ENCODE measurements around the gene CCT6B.
A peak's percentile ranks its signal among the peaks of the same experiment; 100 is the strongest.
"Not testable (repeated sequence)": the region's sequence is repeated elsewhere in the genome, so short reads cannot be mapped to it uniquely, and the experiment has no call there.

Gene CCT6B, protein sequence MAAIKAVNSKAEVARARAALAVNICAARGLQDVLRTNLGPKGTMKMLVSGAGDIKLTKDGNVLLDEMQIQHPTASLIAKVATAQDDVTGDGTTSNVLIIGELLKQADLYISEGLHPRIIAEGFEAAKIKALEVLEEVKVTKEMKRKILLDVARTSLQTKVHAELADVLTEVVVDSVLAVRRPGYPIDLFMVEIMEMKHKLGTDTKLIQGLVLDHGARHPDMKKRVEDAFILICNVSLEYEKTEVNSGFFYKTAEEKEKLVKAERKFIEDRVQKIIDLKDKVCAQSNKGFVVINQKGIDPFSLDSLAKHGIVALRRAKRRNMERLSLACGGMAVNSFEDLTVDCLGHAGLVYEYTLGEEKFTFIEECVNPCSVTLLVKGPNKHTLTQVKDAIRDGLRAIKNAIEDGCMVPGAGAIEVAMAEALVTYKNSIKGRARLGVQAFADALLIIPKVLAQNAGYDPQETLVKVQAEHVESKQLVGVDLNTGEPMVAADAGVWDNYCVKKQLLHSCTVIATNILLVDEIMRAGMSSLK

GRCh38 chr17:34961093-34961911 is at the start of gene CCT6B, which contains the start of gene ZNF830:
Gene CCT6B (minus strand): TSS chr17:34961460. CDS start chr17:34961393, 67 bp downstream.
Gene ZNF830 (plus strand): TSS chr17:34961540. CDS start chr17:34961567, 27 bp downstream.
- peak; percentile 91 for DNase-seq

DNA sequence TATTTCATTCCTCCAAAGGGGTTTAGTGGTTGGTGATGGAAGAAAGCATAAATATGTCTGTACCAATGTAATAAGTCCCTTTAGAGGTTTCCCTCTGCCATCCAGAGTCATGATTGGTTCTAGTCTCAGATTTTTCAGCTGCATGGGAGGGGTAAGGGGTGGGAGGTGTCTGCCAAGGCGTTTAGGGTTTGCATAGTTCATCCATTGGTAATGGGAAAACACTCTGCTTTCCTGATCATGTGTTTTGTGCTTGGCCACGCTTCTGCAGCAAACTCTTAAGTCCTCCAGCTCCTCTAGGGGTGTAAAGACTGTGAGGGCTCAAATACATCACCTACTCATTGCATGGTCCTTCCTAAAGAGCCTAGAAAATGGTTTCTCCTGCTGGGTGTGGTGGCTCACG is 48.8 kb upstream of the CCT6B start:
- no peak for DNase-seq

DNA sequence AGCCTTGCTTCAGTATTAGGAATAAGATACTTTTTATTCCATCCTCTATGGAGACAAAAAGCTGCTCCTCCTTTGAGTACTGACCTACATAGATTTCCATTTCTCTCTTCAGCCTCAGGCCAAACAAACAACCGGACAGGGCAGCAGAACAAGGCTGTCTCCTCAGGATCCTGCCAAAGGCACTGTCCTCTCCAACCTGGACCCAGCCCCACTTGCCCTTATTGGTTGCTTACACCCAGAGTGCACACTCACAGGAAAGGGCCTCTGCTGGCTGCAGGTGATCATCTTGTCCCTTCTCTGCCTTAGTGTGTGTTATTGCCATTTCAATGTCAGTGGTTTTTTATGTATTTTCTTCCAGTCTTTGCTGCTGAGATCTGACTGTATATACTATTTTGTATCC is 45.7 kb upstream of the CCT6B start:
- no peak for DNase-seq

DNA sequence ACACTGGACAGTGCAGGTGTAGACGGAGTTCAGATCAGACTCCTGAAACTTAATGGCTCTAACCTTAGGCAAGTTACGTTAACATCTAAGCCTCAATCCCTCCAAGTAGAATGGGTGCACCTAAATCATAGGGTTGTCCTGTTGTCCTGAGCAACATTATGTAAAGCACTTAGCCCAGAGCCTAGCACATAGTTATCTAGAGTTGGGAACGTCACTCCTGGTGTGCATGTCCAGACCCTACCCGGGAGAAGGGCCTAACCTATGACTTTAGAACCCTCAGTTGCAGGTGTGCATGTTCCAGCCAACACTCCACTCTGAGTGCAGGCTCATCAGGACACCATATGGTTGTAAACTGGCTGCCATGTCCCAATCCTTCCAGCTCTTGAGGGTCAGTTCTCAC is 45.1 kb upstream of the CCT6B start:
- DNase-seq = no peak

- no peak for DNase-seq
These were observed 42.5 kb upstream of the CCT6B start for GRCh38 chr17:35003778-35004177.

- no peak for DNase-seq
These were observed 41.8 kb upstream of the CCT6B start for GRCh38 chr17:35002876-35003551.

GRCh38 chr17:35001549-35001948 is 40.3 kb upstream of the CCT6B start:
- no peak for DNase-seq

DNA sequence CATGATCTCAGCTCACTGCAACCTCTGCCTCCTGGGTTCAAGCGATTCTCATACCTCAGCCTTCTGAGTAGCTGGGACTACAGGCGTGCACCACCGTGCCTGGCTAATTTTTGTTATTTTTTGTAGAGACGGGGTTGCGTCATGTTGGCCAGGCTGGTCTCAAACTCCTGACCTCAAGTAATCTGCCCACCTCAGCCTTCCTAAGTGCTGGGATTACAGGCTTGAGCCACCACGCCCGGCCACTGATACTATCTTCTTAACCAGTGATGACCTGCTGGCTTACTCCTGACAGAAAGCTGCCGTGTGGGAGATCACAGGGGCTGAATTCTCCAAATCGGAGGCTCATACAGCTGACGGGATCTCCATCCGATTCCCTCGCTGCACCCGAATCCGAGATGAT is 39.7 kb upstream of the CCT6B start:
- DNase-seq = not testable (repeated sequence)

DNA sequence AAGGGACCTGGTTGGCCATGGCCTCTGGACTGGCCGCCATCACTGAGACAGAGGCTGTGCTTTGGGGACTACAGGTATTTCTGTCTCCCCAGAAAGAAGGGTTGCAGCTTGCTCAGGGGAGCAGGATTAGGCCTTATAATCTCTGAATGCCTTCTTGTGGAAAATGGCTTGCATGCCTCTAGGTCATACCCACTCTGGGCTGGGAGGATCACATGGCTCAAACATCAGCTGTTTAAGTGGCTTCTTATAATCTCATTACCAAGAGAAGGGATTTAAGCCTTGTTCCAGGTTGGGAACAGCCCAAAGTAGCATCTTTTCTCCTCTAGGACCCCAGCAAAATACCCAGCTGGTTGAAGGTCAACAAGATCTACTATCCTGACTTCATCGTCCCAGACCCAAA is 38.2 kb upstream of the CCT6B start:
- no peak for DNase-seq

GRCh38 chr17:34998205-34998604 is 36.9 kb upstream of the CCT6B start:
- peak; percentile 81 for DNase-seq

GRCh38 chr17:34997355-34997862 is 36.1 kb upstream of the CCT6B start:
- no peak for DNase-seq

DNA sequence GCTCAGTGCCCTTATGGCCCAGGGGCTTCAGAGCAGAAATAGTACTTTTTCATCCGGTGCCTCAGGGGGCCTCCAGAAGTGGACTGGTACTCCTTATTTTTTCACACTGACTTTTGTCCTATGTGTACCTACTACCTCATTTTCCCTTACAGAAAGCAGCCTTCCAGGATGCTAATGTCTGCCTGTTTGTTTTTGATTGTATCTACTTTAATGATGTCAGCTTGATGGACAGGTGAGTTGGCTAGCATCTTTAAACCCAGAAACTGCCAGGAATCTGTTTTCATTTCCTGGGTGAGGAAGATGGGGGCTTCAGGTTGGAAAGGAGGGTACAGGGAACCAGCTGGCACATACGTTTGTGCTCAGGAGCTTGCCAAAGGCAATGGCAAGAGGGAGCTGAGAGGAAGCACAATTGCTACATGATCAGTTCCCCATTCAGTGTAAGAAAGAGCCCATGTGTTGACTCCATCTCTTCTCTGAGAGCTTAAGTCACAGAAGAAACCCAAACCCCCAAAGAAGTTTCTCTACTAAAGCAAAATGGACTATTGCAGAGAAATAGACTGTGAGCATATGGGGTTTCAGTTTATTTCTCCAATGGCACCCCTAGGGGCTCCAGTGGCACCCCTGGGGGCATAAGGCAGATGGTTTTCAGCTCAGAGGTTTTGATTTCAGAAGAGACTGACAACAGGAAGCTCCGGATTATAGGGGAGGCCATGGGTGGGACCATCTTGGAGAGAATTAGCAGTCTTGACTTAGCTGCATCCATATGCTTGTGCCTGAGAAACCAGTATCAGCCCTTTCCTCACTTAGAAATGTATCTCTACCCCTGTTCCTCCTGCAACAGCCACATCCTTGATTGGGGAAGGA is 35.4 kb upstream of the CCT6B start:
- DNase-seq = no peak

DNA sequence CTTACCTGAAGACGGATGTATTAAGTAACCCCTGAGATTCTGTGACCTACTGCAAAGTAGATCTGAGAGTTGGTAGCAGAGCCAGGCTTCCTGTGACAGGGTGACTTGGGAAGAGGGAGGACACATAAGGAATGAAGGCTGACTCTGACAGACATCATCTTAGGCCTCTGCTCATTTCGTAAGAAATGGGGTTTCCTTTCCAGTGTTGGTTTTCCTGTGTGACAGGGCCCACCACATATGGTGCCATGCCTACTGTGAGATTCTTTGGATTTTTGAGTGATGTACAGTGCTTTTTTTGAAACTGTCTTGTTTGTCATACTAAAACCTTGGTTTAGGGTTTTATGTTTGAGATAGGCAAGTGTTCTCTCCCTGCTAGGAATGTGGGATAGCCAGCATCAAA is 31.8 kb upstream of the CCT6B start:
- no peak for DNase-seq

DNA sequence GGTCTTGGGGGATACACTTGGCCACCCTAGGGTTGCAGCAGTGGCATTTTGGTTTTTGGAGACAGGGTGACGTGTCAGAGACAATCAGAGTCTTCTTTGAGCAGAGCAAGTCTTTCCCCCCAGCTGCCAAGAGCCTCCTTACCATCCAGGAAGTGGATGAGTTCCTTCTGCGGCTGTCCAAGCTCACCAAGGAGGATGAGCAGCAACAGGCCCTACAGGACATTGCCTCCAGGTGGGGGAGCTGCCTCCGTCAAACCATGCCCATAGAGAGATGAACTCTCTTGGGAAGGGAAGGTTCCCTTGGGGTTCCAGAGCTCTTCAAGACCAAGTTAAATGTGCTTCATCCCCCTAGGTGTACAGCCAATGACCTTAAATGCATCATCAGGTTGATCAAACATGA is 30.3 kb upstream of the CCT6B start:
- DNase-seq = no peak

DNA sequence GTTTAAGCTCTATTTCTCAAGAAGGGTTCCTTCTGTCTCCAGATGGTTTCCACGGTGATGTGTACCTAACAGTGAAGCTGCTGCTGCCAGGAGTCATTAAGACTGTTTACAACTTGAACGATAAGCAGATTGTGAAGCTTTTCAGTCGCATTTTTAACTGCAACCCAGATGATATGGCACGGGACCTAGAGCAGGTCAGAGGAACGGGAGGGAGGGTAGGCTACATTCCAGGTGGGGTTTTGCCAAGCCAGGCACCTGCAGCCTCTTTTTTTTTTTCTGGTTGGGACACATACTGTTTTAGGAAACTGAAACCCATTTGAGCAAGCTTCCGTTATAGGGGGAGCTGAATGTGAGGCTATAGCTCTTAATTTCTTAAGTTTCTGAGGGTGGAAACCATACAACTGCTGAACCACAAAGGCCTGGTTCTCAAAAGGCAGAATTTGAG is 29.7 kb upstream of the CCT6B start:
- no peak for DNase-seq

DNA sequence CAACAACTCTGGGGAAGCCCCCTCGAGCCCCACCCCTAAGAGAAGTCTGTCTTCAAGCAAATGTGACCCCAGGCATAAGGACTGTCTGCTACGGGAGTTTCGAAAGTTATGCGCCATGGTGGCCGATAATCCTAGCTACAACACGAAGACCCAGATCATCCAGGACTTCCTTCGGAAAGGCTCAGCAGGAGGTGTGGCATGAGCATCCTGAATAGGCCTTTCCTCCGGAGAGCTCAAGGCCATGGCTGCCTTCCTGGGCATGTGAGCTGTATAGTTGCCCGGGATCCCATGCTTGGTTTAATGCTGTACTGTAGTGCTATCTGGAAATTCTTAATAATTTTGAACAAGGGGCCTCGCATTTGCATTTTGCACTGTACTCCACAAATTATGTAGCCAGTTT is 28.2 kb upstream of the CCT6B start:
- no peak for DNase-seq

DNA sequence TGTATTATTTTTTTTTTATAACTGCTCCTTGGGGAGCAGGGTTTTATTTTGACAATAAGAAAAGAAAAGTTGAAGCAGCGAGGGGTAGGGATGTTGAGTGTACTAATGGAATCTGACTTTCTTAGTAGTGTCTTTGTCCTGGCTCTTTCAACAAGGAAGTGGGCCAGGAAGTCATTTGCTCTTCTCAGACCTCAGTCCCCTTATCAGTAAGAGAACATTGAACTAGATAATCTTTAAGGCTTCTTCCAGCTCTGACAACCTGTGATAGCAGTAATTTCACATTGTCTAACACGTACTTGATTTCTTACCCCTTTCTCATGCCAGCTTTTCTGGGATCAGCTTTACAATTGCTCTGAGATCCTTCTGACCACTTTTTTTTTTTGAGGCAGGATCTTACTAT is 27.4 kb upstream of the CCT6B start:
- no peak for DNase-seq

DNA sequence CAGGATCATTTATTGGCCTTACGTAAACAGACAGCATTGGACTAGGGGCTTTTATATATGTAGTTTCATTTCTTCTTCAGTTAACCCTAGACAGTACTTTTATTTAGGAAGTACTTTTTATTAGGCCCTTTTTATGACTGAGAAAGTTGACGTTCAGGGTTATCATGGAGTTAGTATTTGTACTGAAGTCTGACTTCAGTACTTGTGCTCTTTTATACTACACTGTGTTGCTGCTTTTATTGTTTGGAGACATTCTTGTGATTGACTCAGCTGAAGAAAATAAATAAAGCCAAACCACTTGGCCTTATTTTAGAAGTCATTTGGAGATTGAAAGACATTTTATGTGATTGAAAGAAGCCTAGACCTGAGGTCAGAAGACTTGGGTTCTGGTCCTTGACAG is 26.0 kb upstream of the CCT6B start:
- DNase-seq = no peak

DNA sequence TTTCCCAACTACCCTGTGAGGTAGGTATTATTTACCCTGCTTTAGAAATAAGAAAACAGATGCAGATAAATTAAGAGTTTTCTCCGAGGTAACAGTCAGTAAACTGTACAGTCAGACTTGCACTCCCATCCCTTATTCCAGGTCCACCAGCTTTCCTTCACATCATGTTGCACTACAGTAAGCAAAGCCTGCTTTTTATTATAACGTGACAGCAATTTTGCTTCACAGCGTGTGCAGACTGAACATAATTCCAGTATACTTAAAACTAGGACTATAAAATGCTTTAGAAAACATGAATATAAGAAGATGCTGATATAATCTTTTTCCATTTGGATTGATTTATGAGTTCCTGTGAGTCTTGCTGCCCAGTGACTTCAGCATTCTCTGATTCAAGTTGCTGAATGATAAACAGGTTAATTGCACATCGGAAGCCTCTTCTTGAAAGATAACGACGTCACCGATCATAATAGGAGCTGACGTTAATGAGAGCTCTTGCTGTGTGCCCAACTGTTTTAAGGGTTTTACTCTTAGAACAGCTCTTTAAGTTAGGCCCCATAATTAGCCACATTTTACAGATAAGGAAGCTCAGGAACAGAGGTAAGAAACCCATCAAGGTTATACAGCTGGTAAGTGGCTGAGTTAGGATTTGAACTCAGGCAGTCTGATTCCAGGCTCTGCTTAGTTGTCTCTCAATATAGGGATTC is 20.4 kb upstream of the CCT6B start:
- DNase-seq = no peak

DNA sequence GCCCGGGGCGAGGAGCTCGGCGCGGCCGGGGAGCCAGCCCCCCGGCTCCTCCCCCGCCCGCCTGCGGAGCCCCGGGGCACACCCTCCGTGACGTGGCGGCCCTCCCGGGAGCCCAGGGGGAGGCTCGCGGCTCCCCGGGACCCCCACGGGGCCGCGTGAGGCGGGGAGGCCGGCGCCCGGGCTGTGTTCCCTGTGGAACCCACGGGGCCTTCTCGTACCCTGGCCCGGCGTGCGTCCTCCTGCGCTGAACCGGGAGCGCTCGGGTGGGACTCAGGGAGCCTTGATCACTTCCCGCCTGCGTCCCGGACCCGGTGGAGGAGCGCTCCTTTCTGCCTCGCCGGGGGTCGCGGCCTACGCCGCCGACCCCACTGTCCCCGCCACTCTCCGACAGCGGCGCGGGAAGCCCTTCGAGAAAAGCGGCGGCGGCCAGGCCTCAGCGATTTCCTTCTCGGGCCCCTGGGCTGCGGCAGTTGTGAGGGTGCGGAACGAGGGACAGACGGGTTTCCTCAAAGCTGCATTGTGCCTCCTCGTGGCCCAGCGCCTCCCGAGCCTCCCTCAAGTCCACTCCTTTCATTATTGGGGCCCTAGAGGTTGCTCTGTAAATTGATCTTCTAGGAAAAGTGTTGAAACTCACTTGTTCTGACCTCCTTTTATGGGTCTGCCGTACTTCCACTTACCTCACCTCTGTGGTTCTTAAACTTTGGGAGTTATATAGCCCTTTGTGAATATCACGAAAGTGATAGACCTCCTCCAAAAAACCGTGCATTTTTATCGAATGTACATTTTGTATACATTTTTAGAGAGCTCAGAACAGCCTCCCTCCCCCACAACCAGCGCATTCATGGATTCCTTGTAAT is 19.6 kb upstream of the CCT6B start:
- DNase-seq = peak; percentile 76

All from CD4-positive, alpha-beta T cell treated with Interleukin-4 for 4 hours (primary cell).